ENCODE results near the gene UQCC3. TPM values are rescaled to one million over a fixed set of nuclear protein-coding genes. Genes with fewer than 3 reads are reported as not detected.
"Not testable (repeated sequence)": the region's sequence is repeated elsewhere in the genome, so short reads cannot be mapped to it uniquely, and the experiment has no call there.

UQCC3 gene
- total and polyA plus RNA-seq, 4 donors = 3.0 to 12.7 (median 5.3) TPM

GRCh38 chr11:62682518-62682917 lies 11.0 kb downstream of the UQCC3 start:
- H3K4me3 ChIP-seq (ENCODE audit: low read length in 2 of 2) = no peak overlapping the region
- no peak for ATAC-seq (ENCODE audit: low FRiP score)
- 88 to 90% methylated on average over 7 of the region's 7 CpGs for WGBS, 2 donors
- no peaks in the 10 kb centered on the region for H3K27me3 ChIP-seq (ENCODE audit: control insufficient read depth in 1 of 2, insufficient read depth in 2 of 2, low read length in 1 of 2)
- intact Hi-C loops (cut with DNase I) = no loop called here
- H3K4me1 ChIP-seq (ENCODE audit: control insufficient read depth in 1 of 2, insufficient read depth in 2 of 2, low read length in 2 of 2) = no peaks in the 10 kb centered on the region
- H3K36me3 ChIP-seq (ENCODE audit: control insufficient read depth in 1 of 2, insufficient read depth in 2 of 2, low read length in 1 of 2) = no peaks in the 10 kb centered on the region
- no peaks in the 10 kb centered on the region for H3K9me3 ChIP-seq (ENCODE audit: control insufficient read depth, low read length)
- no peak for DNase-seq
- H3K27ac ChIP-seq (ENCODE audit: low read depth in 1 of 2, low read length in 2 of 2) = no peak overlapping the region

GRCh38 chr11:62687508-62688396 lies 16.3 kb downstream of the UQCC3 start:
- ATAC-seq (ENCODE audit: low FRiP score) = no peak
- intact Hi-C loops (cut with DNase I) = loop anchor here in 1 of 2 donors (5.0 kb wide), 1 partner anchor 290 kb away; no protein-coding TSS in a partner anchor
- no peak overlapping the region for H3K27ac ChIP-seq (ENCODE audit: low read depth in 1 of 2, low read length in 2 of 2)
- no peak overlapping the region for H3K4me3 ChIP-seq (ENCODE audit: low read length in 2 of 2)
- DNase-seq = no peak
- H3K36me3 ChIP-seq (ENCODE audit: control insufficient read depth in 1 of 2, insufficient read depth in 2 of 2, low read length in 1 of 2) = no peaks in the 10 kb centered on the region
- H3K4me1 ChIP-seq (ENCODE audit: control insufficient read depth in 1 of 2, insufficient read depth in 2 of 2, low read length in 2 of 2) = no peaks in the 10 kb centered on the region
- H3K27me3 ChIP-seq (ENCODE audit: control insufficient read depth in 1 of 2, insufficient read depth in 2 of 2, low read length in 1 of 2) = no peaks in the 10 kb centered on the region
- 28% methylated on average over 73 to 74 of the region's 74 CpGs for WGBS, 2 donors
- no peaks in the 10 kb centered on the region for H3K9me3 ChIP-seq (ENCODE audit: control insufficient read depth, low read length)

- intact Hi-C loops (cut with DNase I) = loop anchor here in 1 of 2 donors (5.0 kb wide), 1 partner anchor 291 kb away; no protein-coding TSS in a partner anchor
- 48 to 68% methylated on average over 1 of the region's 1 CpG for WGBS, 2 donors
- ATAC-seq (ENCODE audit: low FRiP score) (no peak), DNase-seq (no peak)
- Histone ChIP-seq H3K9me3 (ENCODE audit: control insufficient read depth, low read length) (no peaks in the 10 kb centered on the region), H3K4me3 (ENCODE audit: low read length in 2 of 2) (no peak overlapping the region), H3K36me3 (ENCODE audit: control insufficient read depth in 1 of 2, insufficient read depth in 2 of 2, low read length in 1 of 2) (no peaks in the 10 kb centered on the region), H3K27me3 (ENCODE audit: control insufficient read depth in 1 of 2, insufficient read depth in 2 of 2, low read length in 1 of 2) (no peaks in the 10 kb centered on the region), H3K4me1 (ENCODE audit: control insufficient read depth in 1 of 2, insufficient read depth in 2 of 2, low read length in 2 of 2) (no peaks in the 10 kb centered on the region), H3K27ac (ENCODE audit: low read depth in 1 of 2, low read length in 2 of 2) (no peak overlapping the region)
Observed at GRCh38 chr11:62688491-62688890, 17.0 kb downstream of the UQCC3 start.

- no peaks in the 10 kb centered on the region for H3K36me3 ChIP-seq (ENCODE audit: control insufficient read depth in 1 of 2, insufficient read depth in 2 of 2, low read length in 1 of 2)
- H3K9me3 ChIP-seq (ENCODE audit: control insufficient read depth, low read length) = no peaks in the 10 kb centered on the region
- DNase-seq = peak; percentile 77 to 82
- H3K4me1 ChIP-seq (ENCODE audit: control insufficient read depth in 1 of 2, insufficient read depth in 2 of 2, low read length in 2 of 2) = no peaks in the 10 kb centered on the region
- peak; percentile 84 for ATAC-seq (ENCODE audit: low FRiP score)
- no peak within 1 kb of the TSS for H3K4me3 ChIP-seq (ENCODE audit: low read length in 2 of 2)
- no peak within 1 kb of the TSS for H3K27ac ChIP-seq (ENCODE audit: low read depth in 1 of 2, low read length in 2 of 2)
- H3K27me3 ChIP-seq (ENCODE audit: control insufficient read depth in 1 of 2, insufficient read depth in 2 of 2, low read length in 1 of 2) = no peaks in the 10 kb centered on the region
- intact Hi-C loops (cut with DNase I) = loop anchor here (5.0 kb wide), 1 partner anchor 292 kb away; no protein-coding TSS in a partner anchor
- 64 to 67% methylated on average over 11 of the region's 11 CpGs for WGBS, 2 donors
Observed at GRCh38 chr11:62689421-62690183, 18.1 kb downstream of the UQCC3 start, which contains the start of gene LRRN4CL. LRRN4CL (minus strand) TSS chr11:62689530; CDS start chr11:62688508, 1,022 bp downstream.

- ATAC-seq (ENCODE audit: low FRiP score); H3K27me3 ChIP-seq (ENCODE audit: control insufficient read depth in 1 of 2, insufficient read depth in 2 of 2, low read length in 1 of 2); H3K27ac ChIP-seq (ENCODE audit: low read depth in 1 of 2, low read length in 2 of 2); H3K4me1 ChIP-seq (ENCODE audit: control insufficient read depth in 1 of 2, insufficient read depth in 2 of 2, low read length in 2 of 2); H3K4me3 ChIP-seq (ENCODE audit: low read length in 2 of 2); H3K36me3 ChIP-seq (ENCODE audit: control insufficient read depth in 1 of 2, insufficient read depth in 2 of 2, low read length in 1 of 2); DNase-seq; H3K9me3 ChIP-seq (ENCODE audit: control insufficient read depth, low read length): not testable (repeated sequence)
- WGBS, 2 donors = 84 to 86% methylated on average over 1 to 4 of the region's 4 CpGs
- intact Hi-C loops (cut with DNase I) = loop anchor here in 1 of 2 donors (5.0 kb wide), 1 partner anchor 296 kb away; no protein-coding TSS in a partner anchor
Observed at GRCh38 chr11:62693624-62694023, 22.2 kb downstream of the UQCC3 start.

- Histone ChIP-seq H3K27me3 (ENCODE audit: control insufficient read depth in 1 of 2, insufficient read depth in 2 of 2, low read length in 1 of 2) (no peaks in the 10 kb centered on the region), H3K36me3 (ENCODE audit: control insufficient read depth in 1 of 2, insufficient read depth in 2 of 2, low read length in 1 of 2) (no peaks in the 10 kb centered on the region), H3K4me3 (ENCODE audit: low read length in 2 of 2) (no peak overlapping the region), H3K9me3 (ENCODE audit: control insufficient read depth, low read length) (no peaks in the 10 kb centered on the region), H3K4me1 (ENCODE audit: control insufficient read depth in 1 of 2, insufficient read depth in 2 of 2, low read length in 2 of 2) (no peaks in the 10 kb centered on the region), H3K27ac (ENCODE audit: low read depth in 1 of 2, low read length in 2 of 2) (no peak overlapping the region)
- WGBS, 2 donors = 47% methylated on average over 14 of the region's 14 CpGs
- DNase-seq = peak; percentile 88 to 90
- intact Hi-C loops (cut with DNase I) = loop anchor here in 1 of 2 donors (5.0 kb wide), 1 partner anchor 297 kb away; no protein-coding TSS in a partner anchor
- ATAC-seq (ENCODE audit: low FRiP score) = peak; percentile 86
Observed at GRCh38 chr11:62694455-62695167, 23.1 kb downstream of the UQCC3 start.

GRCh38 chr11:62702246-62702645 lies 30.8 kb downstream of the UQCC3 start:
- no peaks in the 10 kb centered on the region for H3K4me1 ChIP-seq (ENCODE audit: control insufficient read depth in 1 of 2, insufficient read depth in 2 of 2, low read length in 2 of 2)
- H3K27me3 ChIP-seq (ENCODE audit: control insufficient read depth in 1 of 2, insufficient read depth in 2 of 2, low read length in 1 of 2) = no peaks in the 10 kb centered on the region
- no peak overlapping the region for H3K4me3 ChIP-seq (ENCODE audit: low read length in 2 of 2)
- no peaks in the 10 kb centered on the region for H3K9me3 ChIP-seq (ENCODE audit: control insufficient read depth, low read length)
- peak in 1 of 2 donors; percentile 13 for DNase-seq
- no peak overlapping the region for H3K27ac ChIP-seq (ENCODE audit: low read depth in 1 of 2, low read length in 2 of 2)
- ATAC-seq (ENCODE audit: low FRiP score) = no peak
- no peaks in the 10 kb centered on the region for H3K36me3 ChIP-seq (ENCODE audit: control insufficient read depth in 1 of 2, insufficient read depth in 2 of 2, low read length in 1 of 2)
- intact Hi-C loops (cut with DNase I) = loop anchor here in 1 of 2 donors (10.0 kb wide), 1 partner anchor 133 kb away; the partner anchor contains the start of genes STX5, TEX54 and WDR74
- WGBS, 2 donors = 93 to 97% methylated on average over 11 of the region's 11 CpGs

- DNase-seq = peak in 1 of 2 donors; percentile 14
- not testable (repeated sequence) for ATAC-seq (ENCODE audit: low FRiP score); H3K27ac ChIP-seq (ENCODE audit: low read depth in 1 of 2, low read length in 2 of 2); H3K4me3 ChIP-seq (ENCODE audit: low read length in 2 of 2); H3K4me1 ChIP-seq (ENCODE audit: control insufficient read depth in 1 of 2, insufficient read depth in 2 of 2, low read length in 2 of 2); H3K27me3 ChIP-seq (ENCODE audit: control insufficient read depth in 1 of 2, insufficient read depth in 2 of 2, low read length in 1 of 2); H3K9me3 ChIP-seq (ENCODE audit: control insufficient read depth, low read length); H3K36me3 ChIP-seq (ENCODE audit: control insufficient read depth in 1 of 2, insufficient read depth in 2 of 2, low read length in 1 of 2)
- intact Hi-C loops (cut with DNase I) = loop anchor here in 1 of 2 donors (10.0 kb wide), 1 partner anchor 131 kb away; the partner anchor contains the start of genes STX5, TEX54 and WDR74
- 80 to 93% methylated on average over 4 of the region's 4 CpGs for WGBS, 2 donors
Observed at GRCh38 chr11:62703921-62704320, 32.4 kb downstream of the UQCC3 start.
